Stimulated activated CD8-positive, alpha-beta memory T cell treated with anti-CD3 and anti-CD28 coated beads, Interleukin-15, amount 100 ng/mL, for 1 hour (primary cell): Measurements from ENCODE around the gene SMIM44.

Source experiments
- DNase-seq: peaks from one replicate; pipeline ENCODE4 v3.0.0-alpha.2; 2020; ENCODE audit warnings: low read depth

SMIM44 gene

DNA sequence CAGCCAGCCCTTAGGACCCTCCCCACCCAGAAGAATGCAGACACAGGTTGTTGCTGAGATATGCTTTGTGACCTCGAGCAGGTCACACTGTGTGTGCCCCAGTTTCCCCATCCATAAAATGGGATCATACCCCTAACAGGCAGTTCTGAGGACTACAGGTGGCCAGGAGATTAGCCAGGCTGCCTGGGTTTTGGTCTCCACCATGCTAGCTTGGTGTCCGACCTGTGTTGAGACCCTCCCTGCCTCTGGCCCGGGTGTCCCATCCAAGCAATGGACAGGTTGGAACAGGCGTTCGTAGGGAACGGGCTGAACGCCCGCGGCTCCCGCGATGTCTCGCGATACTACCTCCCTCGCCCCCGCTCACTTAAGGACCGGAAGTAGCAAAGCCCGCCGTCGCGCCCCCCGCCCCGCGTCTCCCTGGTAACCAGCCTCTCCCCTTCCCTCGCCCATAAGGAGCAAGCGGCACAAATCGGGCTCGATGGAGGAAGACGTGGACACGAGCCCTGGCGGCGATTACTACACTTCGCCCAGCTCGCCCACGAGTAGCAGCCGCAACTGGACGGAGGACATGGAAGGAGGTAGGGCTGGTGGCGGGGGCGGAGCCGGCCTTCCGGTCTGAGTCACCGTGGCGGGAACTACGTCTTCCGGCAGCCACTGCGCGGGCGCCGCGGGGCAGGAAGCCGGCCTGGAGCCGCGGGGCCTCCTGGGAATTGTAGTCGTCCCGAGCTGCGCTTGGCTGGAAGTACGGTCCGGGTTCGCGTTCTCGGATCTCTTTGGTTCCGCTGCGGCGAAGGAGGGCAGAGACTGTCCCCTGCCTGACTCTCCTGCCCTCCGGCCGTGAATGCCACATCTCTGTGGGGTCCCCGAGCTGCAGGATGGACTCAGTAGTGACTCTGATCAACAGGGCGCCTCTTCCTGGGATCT, 48.3 kb downstream of the SMIM44 start:
- peak; percentile 91 for DNase-seq

DNA sequence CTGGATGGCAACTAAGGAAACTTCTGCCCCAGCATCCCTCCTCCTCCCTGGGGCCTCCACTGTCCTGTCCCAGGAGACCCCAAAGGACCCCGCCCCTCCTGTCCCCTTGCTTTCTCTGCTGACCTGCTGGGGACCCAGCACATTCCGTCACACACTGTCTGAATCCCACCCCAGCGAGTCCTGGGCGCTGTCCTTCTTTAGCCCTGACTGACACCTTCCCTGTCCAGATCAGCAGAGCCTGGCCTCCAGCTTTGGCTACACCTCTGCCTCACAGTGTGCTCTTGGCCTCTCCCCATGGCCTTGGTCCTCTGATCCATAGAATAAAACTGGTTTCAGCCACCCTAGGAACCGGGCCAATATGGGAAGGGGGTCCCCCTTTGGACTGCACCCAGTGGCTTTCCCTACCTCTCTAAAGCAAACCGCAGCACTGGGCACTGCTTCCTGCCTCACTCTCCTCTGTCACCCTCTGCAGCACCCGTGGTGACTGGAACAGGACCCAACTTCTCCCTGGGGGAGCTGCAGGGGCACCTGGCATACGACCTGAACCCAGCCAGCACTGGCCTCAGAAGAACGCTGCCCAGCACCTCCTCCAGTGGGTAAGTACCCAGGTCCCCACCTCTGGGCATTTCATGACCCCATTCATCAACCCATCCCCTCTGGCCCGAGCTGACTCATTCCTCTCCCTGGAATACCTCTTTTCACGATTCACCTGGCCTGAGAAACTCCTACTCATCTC, 49.3 kb downstream of the SMIM44 start:
- DNase-seq = no peak

DNA sequence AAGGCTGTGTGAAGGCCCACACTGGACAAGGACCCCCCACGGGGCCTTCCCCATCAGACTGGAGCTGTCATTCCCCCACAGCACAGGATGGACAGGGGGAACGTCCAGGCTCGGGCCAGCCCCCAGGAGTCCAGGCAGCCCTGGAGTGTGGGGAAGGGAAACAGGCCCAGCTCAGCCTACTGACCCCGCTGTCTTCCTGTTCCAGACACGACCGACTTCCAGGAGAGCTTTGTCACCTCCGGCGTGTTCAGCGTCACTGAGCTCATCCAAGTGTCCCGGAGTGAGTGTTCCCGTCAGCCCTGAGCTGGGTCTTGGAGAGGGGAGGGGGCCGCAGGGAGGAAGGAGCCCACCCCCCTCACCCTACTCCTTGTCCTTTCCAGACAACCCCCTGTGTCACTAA, 49.9 kb downstream of the SMIM44 start:
- DNase-seq = no peak
